SK-N-SH (cell line): ENCODE data around the gene TRIP4.
A peak's percentile ranks its signal among the peaks of the same experiment; 100 is the strongest.

ENCODE experiments used
- EZH2phosphoT487 ChIP-seq: fragments of 200-600 bp; sonication (generic); IDR thresholded peaks from 2 replicates; pipeline ENCODE4 v1.6.1; 2017; ENCODE audit warnings: low read depth, mixed run types, mild to moderate bottlenecking, antibody characterized with exemption, moderate library complexity, borderline replicate concordance
- JUND ChIP-seq: IDR thresholded peaks from 2 replicates; pipeline ENCODE4 v1.4.0; 2012
- MEF2A ChIP-seq: IDR thresholded peaks from 2 replicates; pipeline ENCODE4 v1.4.0; 2012; ENCODE audit warnings: low read depth, borderline replicate concordance
- MXI1 ChIP-seq: IDR thresholded peaks from 2 replicates; pipeline ENCODE4 v1.6.1; 2012; ENCODE audit warnings: mild to moderate bottlenecking, low read depth, low read length, improper control_type of control experiment
- NFIC ChIP-seq: IDR thresholded peaks from 2 replicates; pipeline ENCODE4 v1.4.0; 2012; ENCODE audit warnings: borderline replicate concordance
- POLR2AphosphoS5 ChIP-seq: IDR thresholded peaks from 2 replicates; pipeline ENCODE4 v1.6.1; 2012; ENCODE audit warnings: low read depth, low read length
- RAD21 ChIP-seq: IDR thresholded peaks from 2 replicates; pipeline ENCODE4 v1.6.1; 2012; ENCODE audit warnings: mild to moderate bottlenecking, low read length
- RFX5 ChIP-seq: IDR thresholded peaks from 2 replicates; pipeline ENCODE4 v1.6.1; 2012; ENCODE audit warnings: mild to moderate bottlenecking, improper control_type of control experiment, low read length
- SIN3A ChIP-seq: IDR thresholded peaks from 2 replicates; pipeline ENCODE4 v1.6.1; 2012; ENCODE audit warnings: low read depth, mild to moderate bottlenecking, low read length, moderate library complexity, borderline replicate concordance
- SMC3 ChIP-seq: IDR thresholded peaks from 2 replicates; pipeline ENCODE4 v1.6.1; 2012; ENCODE audit warnings: low read depth, low read length, improper control_type of control experiment
- TCF12 ChIP-seq: IDR thresholded peaks from 2 replicates; pipeline ENCODE4 v1.4.0; 2012
- YY1 ChIP-seq: IDR thresholded peaks from 2 replicates; pipeline ENCODE4 v1.4.0; 2012; ENCODE audit warnings: low read depth, mild to moderate bottlenecking
- TF ChIP-seq, protein P1 (sequence below): fragments of 200-600 bp; sonication (generic); IDR thresholded peaks from 2 replicates; pipeline ENCODE4 v1.6.1; 2017; ENCODE audit warnings: antibody characterized with exemption, mild to moderate bottlenecking, moderate library complexity

DNA sequence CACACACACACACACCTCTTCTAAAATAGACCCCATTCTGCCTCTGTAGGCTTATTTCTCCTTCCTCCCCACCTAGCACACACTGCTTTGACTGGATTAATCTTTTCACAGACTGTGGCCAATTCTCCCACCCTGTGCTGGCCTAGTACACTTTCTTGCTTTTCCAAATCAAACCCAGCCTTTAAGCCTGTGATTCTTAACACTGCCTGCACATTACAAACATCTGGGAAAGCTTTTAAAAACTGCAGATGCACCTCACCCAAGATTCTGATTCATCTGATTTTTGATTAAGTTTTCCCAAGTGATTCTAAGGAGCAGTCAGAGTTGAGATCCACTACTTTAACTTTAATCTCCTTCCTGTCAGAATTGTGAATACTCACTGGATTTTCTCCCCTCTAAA, 44.4 kb upstream of the TRIP4 start:
- TF ChIP-seq MEF2A (no peak), MXI1 (no peak), RAD21 (no peak), SIN3A (no peak), YY1 (no peak), SMC3 (no peak), NFIC (no peak), EZH2phosphoT487 (no peak), POLR2AphosphoS5 (no peak), RFX5 (no peak), TCF12 (peak; percentile 42; the same call in 1 of the 2 replicates), JUND (no peak)
- TF ChIP-seq, protein P1, sequence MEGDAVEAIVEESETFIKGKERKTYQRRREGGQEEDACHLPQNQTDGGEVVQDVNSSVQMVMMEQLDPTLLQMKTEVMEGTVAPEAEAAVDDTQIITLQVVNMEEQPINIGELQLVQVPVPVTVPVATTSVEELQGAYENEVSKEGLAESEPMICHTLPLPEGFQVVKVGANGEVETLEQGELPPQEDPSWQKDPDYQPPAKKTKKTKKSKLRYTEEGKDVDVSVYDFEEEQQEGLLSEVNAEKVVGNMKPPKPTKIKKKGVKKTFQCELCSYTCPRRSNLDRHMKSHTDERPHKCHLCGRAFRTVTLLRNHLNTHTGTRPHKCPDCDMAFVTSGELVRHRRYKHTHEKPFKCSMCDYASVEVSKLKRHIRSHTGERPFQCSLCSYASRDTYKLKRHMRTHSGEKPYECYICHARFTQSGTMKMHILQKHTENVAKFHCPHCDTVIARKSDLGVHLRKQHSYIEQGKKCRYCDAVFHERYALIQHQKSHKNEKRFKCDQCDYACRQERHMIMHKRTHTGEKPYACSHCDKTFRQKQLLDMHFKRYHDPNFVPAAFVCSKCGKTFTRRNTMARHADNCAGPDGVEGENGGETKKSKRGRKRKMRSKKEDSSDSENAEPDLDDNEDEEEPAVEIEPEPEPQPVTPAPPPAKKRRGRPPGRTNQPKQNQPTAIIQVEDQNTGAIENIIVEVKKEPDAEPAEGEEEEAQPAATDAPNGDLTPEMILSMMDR, result no peak
